Measurements from ENCODE around the gene ST3GAL5.
"Not testable (repeated sequence)": the region's sequence is repeated elsewhere in the genome, so short reads cannot be mapped to it uniquely, and the experiment has no call there.

ST3GAL5 gene

GRCh38 chr2:85893428-85894258, 4.9 kb upstream of the ST3GAL5 start:
- DNase-seq, result no peak

GRCh38 chr2:85892216-85892944, 3.6 kb upstream of the ST3GAL5 start:
- DNase-seq, result no peak

GRCh38 chr2:85890522-85891176, 1.9 kb upstream of the ST3GAL5 start:
- DNase-seq, result no peak

- no peak for DNase-seq
Observed at GRCh38 chr2:85889627-85890281, 964 bp upstream of the ST3GAL5 start.

- DNase-seq, result no peak
Observed at GRCh38 chr2:85888020-85888683, 638 bp downstream of the ST3GAL5 start.

GRCh38 chr2:85887566-85888019, 1.2 kb downstream of the ST3GAL5 start:
- no peak for DNase-seq

- DNase-seq, result no peak
Observed at GRCh38 chr2:85886590-85886989, 2.2 kb downstream of the ST3GAL5 start.

- DNase-seq, result no peak
Observed at GRCh38 chr2:85886141-85886540, 2.6 kb downstream of the ST3GAL5 start.

GRCh38 chr2:85881781-85882180, 7.0 kb downstream of the ST3GAL5 start:
- DNase-seq, result not testable (repeated sequence)

GRCh38 chr2:85880716-85881328, 8.0 kb downstream of the ST3GAL5 start:
- DNase-seq, result not testable (repeated sequence)

GRCh38 chr2:85878719-85879370, 9.9 kb downstream of the ST3GAL5 start:
- no peak for DNase-seq

GRCh38 chr2:85875350-85876050, 13.3 kb downstream of the ST3GAL5 start:
- DNase-seq, result no peak

- DNase-seq, result no peak
Observed at GRCh38 chr2:85873679-85874078, 15.1 kb downstream of the ST3GAL5 start.

- no peak for DNase-seq
Observed at GRCh38 chr2:85872536-85873161, 16.1 kb downstream of the ST3GAL5 start.

- no peak for DNase-seq
Observed at GRCh38 chr2:85871494-85872164, 17.2 kb downstream of the ST3GAL5 start.

GRCh38 chr2:85868822-85869221, 20.0 kb downstream of the ST3GAL5 start:
- no peak for DNase-seq

- DNase-seq, result no peak
Observed at GRCh38 chr2:85867556-85868292, 21.1 kb downstream of the ST3GAL5 start.

GRCh38 chr2:85867121-85867520, 21.7 kb downstream of the ST3GAL5 start:
- DNase-seq, result no peak

- DNase-seq, result no peak
Observed at GRCh38 chr2:85866165-85866659, 22.6 kb downstream of the ST3GAL5 start.
